HG03066 (cell line): ENCODE measurements around the gene PRLH.

Source experiments
- ATAC-seq: cut with Tn5 transposase; IDR thresholded peaks from one replicate; pipeline ENCODE4 v1.9.1; 2021; ENCODE audit warnings: low read depth; ENCODE audit not compliant: unreplicated experiment

Gene PRLH

GRCh38 chr2:237538901-237539300 lies 27.5 kb upstream of the PRLH start:
- ATAC-seq: no peak

- no peak for ATAC-seq
Observed at GRCh38 chr2:237539681-237540080, 26.7 kb upstream of the PRLH start.

- ATAC-seq: no peak
Observed at GRCh38 chr2:237540223-237540775, 26.1 kb upstream of the PRLH start.

GRCh38 chr2:237540823-237541222 lies 25.6 kb upstream of the PRLH start:
- no peak for ATAC-seq

GRCh38 chr2:237541243-237541642 lies 25.1 kb upstream of the PRLH start:
- no peak for ATAC-seq

- no peak for ATAC-seq
Observed at GRCh38 chr2:237542001-237542704, 24.2 kb upstream of the PRLH start.

GRCh38 chr2:237546040-237546875 lies 20.1 kb upstream of the PRLH start:
- no peak for ATAC-seq

- no peak for ATAC-seq
Observed at GRCh38 chr2:237546876-237547395, 19.4 kb upstream of the PRLH start.

- ATAC-seq: no peak
Observed at GRCh38 chr2:237547841-237548416, 18.4 kb upstream of the PRLH start.

GRCh38 chr2:237549216-237549615 lies 17.2 kb upstream of the PRLH start:
- ATAC-seq: no peak

GRCh38 chr2:237549643-237550415 lies 16.5 kb upstream of the PRLH start:
- no peak for ATAC-seq

GRCh38 chr2:237551071-237551574 lies 15.3 kb upstream of the PRLH start:
- ATAC-seq: no peak

GRCh38 chr2:237552908-237553307 lies 13.5 kb upstream of the PRLH start:
- no peak for ATAC-seq

- no peak for ATAC-seq
Observed at GRCh38 chr2:237553948-237554347, 12.4 kb upstream of the PRLH start.

GRCh38 chr2:237555560-237555959 lies 10.8 kb upstream of the PRLH start:
- no peak for ATAC-seq

- peak; percentile 88 for ATAC-seq
Observed at GRCh38 chr2:237556773-237557632, 9.4 kb upstream of the PRLH start.

- ATAC-seq: peak; percentile 24
Observed at GRCh38 chr2:237557633-237558015, 8.8 kb upstream of the PRLH start.

GRCh38 chr2:237558961-237559641 lies 7.3 kb upstream of the PRLH start:
- no peak for ATAC-seq

GRCh38 chr2:237561221-237561620 lies 5.2 kb upstream of the PRLH start:
- ATAC-seq: no peak
